ENCODE data around the gene NR6A1. TPM values are rescaled to one million over a fixed set of nuclear protein-coding genes. Genes with fewer than 3 reads are reported as not detected.

Gene NR6A1
- total and polyA plus RNA-seq, 2 experiments from 2014 or later = 44.2 to 139 TPM

GRCh38 chr9:124479371-124479770 lies 291.7 kb downstream of the NR6A1 start (continued):
- TF ChIP-seq CTCF (conservative IDR thresholded peaks at IDR 0.05; ENCODE audit: low read depth in 2 of 2) (no peak), ETS1 (IDR thresholded peaks at IDR 0.05) (no peak), ZNF114 (CRISPR knock-in tag; IDR thresholded peaks at IDR 0.05) (no peak)

- H3K27me3 Mint-ChIP-seq (ENCODE audit: insufficient read depth, low read depth, poor library complexity) = peaks cover 41% of the 10 kb centered on the region
- peak overlapping the region; percentile 84 for H3K4me2 ChIP-seq
- H3K4me3 ChIP-seq = peak overlapping the region; percentile 55
Observed at GRCh38 chr9:124478354-124478753, 292.8 kb downstream of the NR6A1 start.

More at GRCh38 chr9:124478354-124478753, 292.8 kb downstream of the NR6A1 start:
- Mint-ChIP-seq H3K36me3 (ENCODE audit: low read depth) (no peaks in the 10 kb centered on the region; the same call in 2 of the 3 replicates), H3K9me3 (no peaks in the 10 kb centered on the region), H3K27ac (no peak overlapping the region), H3K4me3 (peak overlapping the region; percentile 41), H3K4me1 (peaks cover 20% of the 10 kb centered on the region)
- H3K9me2 ChIP-seq (ENCODE audit: insufficient read depth) = no peaks in the 10 kb centered on the region
- TF ChIP-seq CTCF (conservative IDR thresholded peaks at IDR 0.05; ENCODE audit: low read depth in 2 of 2) = no peak
- no peak for TF ChIP-seq CREB1 (CRISPR knock-in tag; IDR thresholded peaks at IDR 0.05; ENCODE audit: low read depth)
- TF ChIP-seq EZH2phosphoT487 (IDR thresholded peaks at IDR 0.05; ENCODE audit: unreplicated experiment) = no peak
- TF ChIP-seq ZNF331 (CRISPR knock-in tag; IDR thresholded peaks at IDR 0.05; ENCODE audit: low read depth) = no peak
- TF ChIP-seq EZH2 (IDR thresholded peaks at IDR 0.05; ENCODE audit: low read depth, unreplicated experiment) = no peak
- TF ChIP-seq POLR2AphosphoS5 (IDR thresholded peaks at IDR 0.05; ENCODE audit: low read depth) = no peak
- TF ChIP-seq ETS1 (IDR thresholded peaks at IDR 0.05) = no peak
- no peak for TF ChIP-seq STAT1 (IDR thresholded peaks at IDR 0.05; ENCODE audit: unreplicated experiment)
- no peak for TF ChIP-seq JUNB (IDR thresholded peaks at IDR 0.05; ENCODE audit: unreplicated experiment)
- DNase-seq (ENCODE audit: low spot score) (peak; percentile 40), ATAC-seq (peak; percentile 4)
- no peaks in the 10 kb centered on the region for H3K36me3 ChIP-seq (ENCODE audit: insufficient read depth)
- peaks cover 20% of the 10 kb centered on the region for H3K4me1 ChIP-seq (ENCODE audit: insufficient read depth)
- H3K27ac ChIP-seq (ENCODE audit: low read depth) = no peak overlapping the region
- H2AFZ ChIP-seq = peak overlapping the region; percentile 96
- H3K79me2 ChIP-seq (replicated peaks; ENCODE audit: insufficient read depth) = no peaks in the 10 kb centered on the region
- H4K20me1 ChIP-seq (replicated peaks; ENCODE audit: insufficient read depth) = no peaks in the 10 kb centered on the region
- H3K27me3 ChIP-seq (ENCODE audit: insufficient read depth) = peaks cover 49% of the 10 kb centered on the region
- H3F3A ChIP-seq (replicated peaks; ENCODE audit: low read depth) = 0 out of 2 replicates have a peak, but pooled peaks cover 2% of the 10 kb centered on the region
